Mammary epithelial cell (primary cell): ENCODE data around the gene CDK5R2.

Source experiments
- CTCF ChIP-seq, 2 donors: IDR thresholded peaks in 1 of 2; conservative IDR thresholded peaks in 1 of 2; 2 replicates each; pipeline ENCODE4 v1.5.1; 2011 to 2012; ENCODE audit warnings: inconsistent platforms in 2 of 2, low read length in 2 of 2, mild to moderate bottlenecking in 2 of 2, control low read depth in 1 of 2, low read depth in 1 of 2; ENCODE audit not compliant: insufficient read depth in 1 of 2; ENCODE audit errors: extremely low read depth in 1 of 2
- EZH2 ChIP-seq: IDR thresholded peaks from 2 replicates; pipeline ENCODE4 v1.6.1; 2012; ENCODE audit warnings: low read length, inconsistent platforms, borderline replicate concordance

GRCh38 chr2:218958276-218958675, 1.2 kb upstream of the CDK5R2 start:
- TF ChIP-seq CTCF (conservative IDR thresholded peaks at IDR 0.05 in 1 of 2, IDR thresholded peaks at IDR 0.05 in 1 of 2; ENCODE audit: extremely low read depth in 1 of 2, insufficient read depth in 1 of 2, low read depth in 1 of 2, low read length in 2 of 2), result no peak
- TF ChIP-seq EZH2, result no peak
